ENCODE data around the gene THAP7. TPM values are rescaled to one million over a fixed set of nuclear protein-coding genes. Genes with fewer than 3 reads are reported as not detected.

THAP7 gene
- total and polyA plus RNA-seq, 9 of the 15 experiments (the other 6 are each of a cell fraction or from before 2014, with no cell fraction given): 7.9 to 263 (median 84.1) TPM

GRCh38 chr22:21044931-21045584 is 43.1 kb upstream of the THAP7 start (continued):
- TF ChIP-seq DEAF1 (CRISPR knock-in tag; IDR thresholded peaks at IDR 0.05): no peak
- peak in 1 of 2 experiments; percentile 10 for TF ChIP-seq E2F6 (IDR thresholded peaks at IDR 0.05; ENCODE audit: borderline replicate concordance in 1 of 2, extremely low read depth in 1 of 2, insufficient read depth in 1 of 2, insufficient read length in 1 of 2, low read depth in 1 of 2, low read length in 1 of 2, poor library complexity in 1 of 2, severe bottlenecking in 1 of 2)
- peak; percentile 65 for TF ChIP-seq ETV1 (tag; conservative IDR thresholded peaks at IDR 0.05; ENCODE audit: low read depth)
- no peak for TF ChIP-seq MAFG (tag; conservative IDR thresholded peaks at IDR 0.05)
- TF ChIP-seq SLC30A9 (CRISPR knock-in tag; IDR thresholded peaks at IDR 0.05): no peak
- TF ChIP-seq BRD4 (IDR thresholded peaks at IDR 0.05): 0 out of 2 replicates have a peak, but pooled peaks have one; percentile 31
- peak in 1 of 2 experiments; percentile 25; a peak in 1 of 4 replicates for TF ChIP-seq MAZ (CRISPR knock-in tag; conservative IDR thresholded peaks at IDR 0.05 in 1 of 2, IDR thresholded peaks at IDR 0.05 in 1 of 2)
- TF ChIP-seq CHD7 (IDR thresholded peaks at IDR 0.05; ENCODE audit: low read depth, low read length): no peak
- peak; percentile 11 for TF ChIP-seq CHD4 (IDR thresholded peaks at IDR 0.05; ENCODE audit: insufficient read depth, insufficient replicate concordance, low read depth, low read length, poor library complexity, severe bottlenecking)
- TF ChIP-seq KDM4B (IDR thresholded peaks at IDR 0.05; ENCODE audit: borderline replicate concordance in 2 of 2, low read depth in 1 of 2): 0 out of 4 replicates have a peak, but pooled peaks of 1 of the 2 experiments have one; percentile 8
- TF ChIP-seq ZFP36 (IDR thresholded peaks at IDR 0.05; ENCODE audit: low read depth, low read length, partially characterized antibody): no peak
